ENCODE data around the gene NRDE2. TPM values are rescaled to one million over a fixed set of nuclear protein-coding genes. Genes with fewer than 3 reads are reported as not detected.

The NRDE2 gene
- total and polyA plus RNA-seq, 2 of the 4 experiments (the other 2 are of a cell fraction), result 4.5 to 9.3 TPM

GRCh38 chr14:90277581-90278198, 54.1 kb downstream of the NRDE2 start:
- no peak for DNase-seq
- H2BK15ac ChIP-seq (ENCODE audit: low read depth, low read length), result no peak overlapping the region
- H2BK120ac ChIP-seq (ENCODE audit: low read depth, low read length), result no peak overlapping the region
- H3K27me3 ChIP-seq (ENCODE audit: control insufficient read depth, insufficient read depth, low read length), result no peaks in the 10 kb centered on the region
- H3K9me3 ChIP-seq (ENCODE audit: control insufficient read depth, insufficient read depth, low read length), result no peaks in the 10 kb centered on the region
- no peaks in the 10 kb centered on the region for H4K20me1 ChIP-seq (ENCODE audit: insufficient read depth, low read length)
- dilution Hi-C loops (cut with HindIII; ENCODE audit: low sequenced_read_pairs, unreplicated experiment), result no loop called here
- H3K36me3 ChIP-seq (ENCODE audit: control insufficient read depth, insufficient read depth, low read length), result peaks cover 26% of the 10 kb centered on the region
- H2AFZ ChIP-seq (replicated peaks; ENCODE audit: low read length, poor library complexity), result no peak overlapping the region
- no TSS peak for BruUV-seq (replicated peaks)
- H3K18ac ChIP-seq (ENCODE audit: low read depth, low read length), result no peak overlapping the region
- no peak overlapping the region for H2AK9ac ChIP-seq (replicated peaks; ENCODE audit: low read depth, low read length, poor library complexity)
- intact Hi-C loops (cut with micrococcal nuclease), result no loop called here
- TF ChIP-seq NFE2L2 (IDR thresholded peaks at IDR 0.05; ENCODE audit: low read depth, low read length) (no peak), CEBPB (IDR thresholded peaks at IDR 0.05; ENCODE audit: low read depth, low read length) (no peak), ELK1 (IDR thresholded peaks at IDR 0.05; ENCODE audit: borderline replicate concordance, low read depth, low read length) (no peak), RFX5 (IDR thresholded peaks at IDR 0.05; ENCODE audit: low read depth, low read length) (no peak), CHD1 (IDR thresholded peaks at IDR 0.05; ENCODE audit: low read depth, low read length) (no peak), BHLHE40 (IDR thresholded peaks at IDR 0.05; ENCODE audit: low read depth, low read length) (no peak), MAFK (IDR thresholded peaks at IDR 0.05; ENCODE audit: low read depth, low read length) (no peak), POLR2A (IDR thresholded peaks at IDR 0.05; ENCODE audit: low read depth, low read length) (no peak), USF2 (IDR thresholded peaks at IDR 0.05; ENCODE audit: low read depth, low read length) (no peak), FOS (IDR thresholded peaks at IDR 0.05; ENCODE audit: low read depth, low read length) (no peak), RCOR1 (IDR thresholded peaks at IDR 0.05; ENCODE audit: insufficient replicate concordance, low read length) (no peak), MAZ (IDR thresholded peaks at IDR 0.05; ENCODE audit: borderline replicate concordance, low read depth, low read length) (no peak), MXI1 (IDR thresholded peaks at IDR 0.05; ENCODE audit: borderline replicate concordance, low read depth, low read length) (no peak), RAD21 (IDR thresholded peaks at IDR 0.05; ENCODE audit: low read length) (no peak), SMC3 (IDR thresholded peaks at IDR 0.05; ENCODE audit: low read depth, low read length) (no peak), CTCF (conservative IDR thresholded peaks at IDR 0.05; ENCODE audit: low read depth, low read length) (no peak)
- POLR2A ChIA-PET (ENCODE audit: unreplicated experiment), result no interaction called here
- no peak overlapping the region for H3K14ac ChIP-seq (replicated peaks; ENCODE audit: low read depth, low read length)
- peaks cover 6% of the 10 kb centered on the region; the same call in 1 of the 2 replicates for H3K4me1 ChIP-seq (ENCODE audit: control insufficient read depth, insufficient read depth, low read length)
- no peak overlapping the region for H3K4ac ChIP-seq (ENCODE audit: low read depth, low read length)
- no peak overlapping the region for H3K4me2 ChIP-seq (ENCODE audit: low read depth, low read length)
- no peak overlapping the region for H3K9ac ChIP-seq (ENCODE audit: low read depth, low read length)
- no peak overlapping the region for H2AK5ac ChIP-seq (ENCODE audit: low read depth, low read length)
- H3K27ac ChIP-seq (ENCODE audit: insufficient read depth, low read length), result no peak overlapping the region
- no peak for ATAC-seq (ENCODE audit: low read depth)
- H3K56ac ChIP-seq (ENCODE audit: extremely low read depth, insufficient read depth, low read length), result no peak overlapping the region
- peaks cover 19% of the 10 kb centered on the region for H3K9me1 ChIP-seq (ENCODE audit: insufficient read depth, low read length)
- H2BK5ac ChIP-seq (ENCODE audit: low read depth, low read length, poor library complexity, severe bottlenecking), result no peak overlapping the region
- H4K5ac ChIP-seq (ENCODE audit: low read depth, low read length), result no peak overlapping the region
- no peak overlapping the region for H3K23ac ChIP-seq (ENCODE audit: low read depth, low read length)
- H4K8ac ChIP-seq (ENCODE audit: low read depth in 2 of 2, low read length in 2 of 2), result no peak overlapping the region
- no peak overlapping the region for H4K91ac ChIP-seq (ENCODE audit: insufficient read depth, low read depth, low read length)
- in situ Hi-C loops (cut with MboI; ENCODE audit: low sequenced_read_pairs), result loop anchor here (25.0 kb wide), 1 partner anchor 885 kb away; no protein-coding TSS in a partner anchor
- WGBS, 2 experiments (ENCODE audit: extremely low coverage in 2 of 2, insufficient read length in 1 of 2), result 99% methylated on average over 10 of the region's 24 CpGs; no CpG with 5 or more reads in 1 of the 2 experiments
- no peak overlapping the region for H3K4me3 ChIP-seq (ENCODE audit: insufficient read depth, low read depth, low read length)
- CTCF ChIA-PET, result no interaction called here
- peaks cover 0 to 12% of the 10 kb centered on the region in 2 experiments; a peak in 2 of 4 replicates for H3K79me1 ChIP-seq (ENCODE audit: low read depth in 1 of 2, low read length in 2 of 2)
- no peak overlapping the region for H2BK20ac ChIP-seq (ENCODE audit: low read depth, low read length)

All from IMR-90 (cell line).